GM23248 (cell line): ENCODE measurements around the gene TSHZ2. TPM values are rescaled to one million over a fixed set of nuclear protein-coding genes. Genes with fewer than 3 reads are reported as not detected.

Source experiments
- DNase-seq: peaks from one replicate; pipeline ENCODE4 v3.0.0-alpha.2; 2015
- H2AFZ ChIP-seq: fragments of 200-600 bp; sonication (generic); 2 replicates; pipeline ENCODE4 v1.6.1; 2016; ENCODE audit warnings: antibody characterized with exemption
- H3F3A ChIP-seq: fragments of 200-600 bp; sonication (generic); 2 replicates; pipeline ENCODE4 v1.6.1; 2016; ENCODE audit warnings: mild to moderate bottlenecking, antibody characterized with exemption, mixed run types; ENCODE audit not compliant: insufficient read depth
- H3K27ac ChIP-seq: fragments of 200-600 bp; sonication (generic); 2 replicates; pipeline ENCODE4 v1.5.1; 2016; ENCODE audit warnings: mild to moderate bottlenecking
- H3K27me3 ChIP-seq: fragments of 200-600 bp; sonication (generic); replicated peaks from 2 replicates; pipeline ENCODE4 v1.6.1; 2016; ENCODE audit warnings: mild to moderate bottlenecking; ENCODE audit not compliant: insufficient read depth
- H3K36me3 ChIP-seq: fragments of 200-600 bp; sonication (generic); 2 replicates; pipeline ENCODE4 v1.6.1; 2016; ENCODE audit warnings: low read depth, mild to moderate bottlenecking
- H3K4me1 ChIP-seq: fragments of 200-600 bp; sonication (generic); 2 replicates; pipeline ENCODE4 v1.6.1; 2016; ENCODE audit warnings: mild to moderate bottlenecking; ENCODE audit not compliant: insufficient read depth
- H3K4me2 ChIP-seq: fragments of 200-600 bp; sonication (generic); one replicate; pipeline ENCODE4 v1.6.1; 2016; ENCODE audit warnings: mild to moderate bottlenecking; ENCODE audit not compliant: unreplicated experiment
- H3K4me3 ChIP-seq: fragments of 200-600 bp; sonication (generic); 2 replicates; pipeline ENCODE4 v1.5.1; 2016; ENCODE audit warnings: mild to moderate bottlenecking
- H3K79me2 ChIP-seq: fragments of 200-600 bp; sonication (generic); 2 replicates; pipeline ENCODE4 v1.6.1; 2016; ENCODE audit warnings: mild to moderate bottlenecking; ENCODE audit not compliant: insufficient read depth
- H3K9ac ChIP-seq: fragments of 200-600 bp; sonication (generic); 2 replicates; pipeline ENCODE4 v1.6.1; 2016; ENCODE audit warnings: mild to moderate bottlenecking
- H3K9me2 ChIP-seq: fragments of 200-600 bp; sonication (generic); 2 replicates; pipeline ENCODE4 v1.6.1; 2016; ENCODE audit warnings: mixed run types, mild to moderate bottlenecking, moderate library complexity; ENCODE audit not compliant: insufficient read depth
- H3K9me3 ChIP-seq: fragments of 200-600 bp; sonication (generic); one replicate; pipeline ENCODE4 v1.6.1; 2017; ENCODE audit warnings: low read depth
- H4K20me1 ChIP-seq: fragments of 200-600 bp; sonication (generic); 2 replicates; pipeline ENCODE4 v1.6.0; 2016; ENCODE audit not compliant: insufficient read depth
- EZH2 ChIP-seq: fragments of 200-600 bp; sonication (generic); IDR thresholded peaks from 2 replicates; pipeline ENCODE4 v1.6.1; 2018; ENCODE audit warnings: antibody characterized with exemption, mild to moderate bottlenecking; ENCODE audit not compliant: insufficient read depth, poor library complexity, severe bottlenecking
- EZH2phosphoT487 ChIP-seq: fragments of 200-600 bp; sonication (generic); IDR thresholded peaks from 2 replicates; pipeline ENCODE4 v1.6.1; 2018; ENCODE audit warnings: antibody characterized with exemption, moderate library complexity, mild to moderate bottlenecking, low read depth; ENCODE audit not compliant: insufficient read depth
- WGBS, 2 experiments: methylation state at CpG; one replicate each; pipeline ENCODE4 v1.1.6; 2015 to 2017; ENCODE audit warnings: low lambda C conversion rate in 2 of 2, low coverage in 1 of 2; ENCODE audit errors: missing lambda C conversion rate in 2 of 2; 5-methylcytosine and 5-hydroxymethylcytosine counted together
- in situ Hi-C: fragments of 300-500 bp; cut with MboI; formaldehyde crosslinking; loops from 2 replicates; pipeline ENCODE4 v1.15.0; 2020
- polyA plus RNA-seq: library from polyadenylated mRNA; unstranded; fragments of >200 nt; fragmentation: Nextera tagmentation; extraction: Ambion mirVana; gene quantifications from 2 replicates; pipeline ENCODE4 v1.2.1, GENCODE V29; 2016
- total RNA-seq: library from RNA; depleted of rRNA; stranded (reverse); fragments of >200 nt; shearing (Covaris generic); gene quantifications from 2 replicates; pipeline ENCODE4 v1.2.3, GENCODE V29; 2014

TSHZ2 gene
- total and polyA plus RNA-seq, 2 experiments from 2014 or later: 4.5 to 13.4 TPM

DNA sequence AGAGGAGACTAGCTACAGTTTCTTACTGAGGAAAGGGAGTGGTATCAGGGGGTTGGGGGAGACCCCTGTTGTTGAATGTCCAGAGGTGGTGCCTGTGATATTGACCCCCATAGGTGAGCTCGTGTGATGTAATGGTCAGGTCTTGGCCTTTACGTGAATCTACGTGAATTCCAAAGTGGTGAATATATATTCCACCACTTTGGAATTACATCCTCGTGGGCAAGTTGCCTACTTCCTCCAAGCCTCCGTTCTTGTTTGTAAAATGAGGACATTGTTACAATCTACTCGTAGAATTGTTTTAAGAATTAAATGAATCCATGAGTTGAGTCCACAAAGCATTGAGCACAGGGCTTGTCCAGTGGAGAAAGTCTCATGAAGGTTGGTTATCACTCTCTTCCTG lies 47.3 kb downstream of the TSHZ2 start:
- no peaks in the 10 kb centered on the region for H3K9me3 ChIP-seq
- WGBS, 2 experiments: 76 to 83% methylated on average over 6 of the region's 6 CpGs
- no peaks in the 10 kb centered on the region for H3K27me3 ChIP-seq
- in situ Hi-C loops: no loop called here
- peaks cover 9% of the 10 kb centered on the region; the same call in 1 of the 2 replicates for H3K79me2 ChIP-seq
- H3K4me1 ChIP-seq: peaks cover 21% of the 10 kb centered on the region
- TF ChIP-seq EZH2phosphoT487: no peak
- H3K9me2 ChIP-seq: no peaks in the 10 kb centered on the region
- peaks cover 15% of the 10 kb centered on the region for H3F3A ChIP-seq
- H3K4me3 ChIP-seq: no peak overlapping the region
- no peaks in the 10 kb centered on the region for H3K36me3 ChIP-seq
- no peak overlapping the region for H3K27ac ChIP-seq
- no peaks in the 10 kb centered on the region for H4K20me1 ChIP-seq
- no peak overlapping the region for H3K9ac ChIP-seq
- no peak for DNase-seq
- no peak overlapping the region for H2AFZ ChIP-seq
- no peak overlapping the region for H3K4me2 ChIP-seq

DNA sequence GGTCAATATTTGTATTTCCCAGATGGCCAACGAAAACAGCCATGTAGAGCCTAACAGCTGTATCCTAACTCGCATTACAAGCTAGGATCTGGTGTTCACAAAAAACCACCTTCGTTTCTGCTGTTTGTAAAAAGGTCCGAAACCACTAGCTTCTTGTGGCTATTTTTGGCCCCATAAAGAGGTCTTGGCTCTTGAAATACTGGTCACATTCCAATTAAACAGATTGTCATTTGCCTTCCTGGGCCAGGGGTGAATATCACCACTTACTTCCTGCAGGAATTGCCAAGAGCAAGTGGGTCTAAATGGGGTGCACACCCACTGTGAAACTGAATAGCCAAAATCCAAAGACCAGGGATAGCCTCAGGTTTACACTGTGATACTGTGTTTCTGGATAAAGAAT lies 48.2 kb downstream of the TSHZ2 start:
- Histone ChIP-seq H3K9me3 (no peaks in the 10 kb centered on the region), H3K4me3 (no peak overlapping the region), H3K4me2 (no peak overlapping the region), H2AFZ (no peak overlapping the region), H3K36me3 (no peaks in the 10 kb centered on the region), H3K27ac (no peak overlapping the region), H3K79me2 (peaks cover 9% of the 10 kb centered on the region; the same call in 1 of the 2 replicates), H3F3A (peaks cover 18% of the 10 kb centered on the region), H3K9me2 (no peaks in the 10 kb centered on the region), H3K27me3 (no peaks in the 10 kb centered on the region), H3K9ac (no peak overlapping the region), H3K4me1 (peaks cover 21% of the 10 kb centered on the region), H4K20me1 (no peaks in the 10 kb centered on the region)
- TF ChIP-seq EZH2: no peak
- TF ChIP-seq EZH2phosphoT487: no peak
- in situ Hi-C loops: no loop called here
- DNase-seq: no peak
- 76% methylated on average over 4 of the region's 4 CpGs for WGBS, 2 experiments

DNA sequence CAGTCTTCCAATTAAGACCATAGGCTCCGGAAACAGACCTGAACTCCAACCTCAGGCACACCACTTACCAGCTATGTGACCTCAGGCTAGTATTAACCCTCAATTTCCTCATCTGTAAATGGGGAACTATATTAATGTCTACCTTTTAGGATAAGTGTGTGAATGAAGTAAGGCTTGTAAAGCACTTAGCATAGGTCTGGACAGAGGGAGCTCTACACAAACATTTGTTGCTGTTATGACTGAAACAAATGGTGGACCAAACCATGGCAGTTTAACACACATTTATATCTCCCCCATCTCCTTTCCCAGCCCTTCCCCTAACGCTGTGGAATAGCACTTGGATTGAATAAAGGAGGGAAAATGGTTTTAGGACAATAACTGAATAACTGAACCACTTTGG lies 48.7 kb downstream of the TSHZ2 start:
- TF ChIP-seq EZH2: no peak
- Histone ChIP-seq H3K9me3 (no peaks in the 10 kb centered on the region), H3K79me2 (peaks cover 9% of the 10 kb centered on the region; the same call in 1 of the 2 replicates), H3K4me1 (peaks cover 21% of the 10 kb centered on the region), H2AFZ (no peak overlapping the region), H3K4me3 (no peak overlapping the region), H3K27me3 (no peaks in the 10 kb centered on the region), H3F3A (peaks cover 18% of the 10 kb centered on the region), H3K4me2 (no peak overlapping the region), H3K27ac (no peak overlapping the region), H3K9me2 (no peaks in the 10 kb centered on the region), H3K36me3 (no peaks in the 10 kb centered on the region), H3K9ac (no peak overlapping the region), H4K20me1 (no peaks in the 10 kb centered on the region)
- WGBS, 2 experiments: 89 to 90% methylated on average over 2 of the region's 2 CpGs
- in situ Hi-C loops: no loop called here
- DNase-seq: no peak

DNA sequence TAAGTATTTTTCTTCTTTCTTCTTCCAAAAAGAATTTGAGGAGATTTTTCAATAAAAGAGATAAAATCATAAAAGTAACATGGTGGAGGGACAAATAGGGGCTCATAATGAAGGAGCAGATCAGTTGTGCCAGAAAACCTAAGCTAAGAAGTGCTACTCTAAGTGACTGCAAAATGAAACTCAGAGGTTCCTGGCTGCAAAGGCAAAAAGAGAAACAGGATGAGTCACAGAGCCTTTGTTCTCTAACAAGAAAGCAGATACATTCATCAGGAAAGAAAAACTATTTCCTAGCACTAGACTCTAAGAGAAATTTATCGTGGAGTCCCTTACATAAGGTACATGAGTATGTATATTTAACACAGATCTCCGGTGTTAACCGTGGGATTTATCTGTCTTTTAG lies 49.8 kb downstream of the TSHZ2 start:
- H4K20me1 ChIP-seq: no peaks in the 10 kb centered on the region
- no peaks in the 10 kb centered on the region for H3K9me3 ChIP-seq
- no peaks in the 10 kb centered on the region for H3K27me3 ChIP-seq
- peaks cover 9% of the 10 kb centered on the region; the same call in 1 of the 2 replicates for H3K79me2 ChIP-seq
- no peak overlapping the region for H3K4me2 ChIP-seq
- no peak for TF ChIP-seq EZH2
- no peak for TF ChIP-seq EZH2phosphoT487
- no peaks in the 10 kb centered on the region for H3K36me3 ChIP-seq
- H3K4me3 ChIP-seq: no peak overlapping the region
- H3K27ac ChIP-seq: no peak overlapping the region
- H3K4me1 ChIP-seq: peaks cover 21% of the 10 kb centered on the region
- no peak overlapping the region for H3K9ac ChIP-seq
- in situ Hi-C loops: no loop called here
- H2AFZ ChIP-seq: no peak overlapping the region
- H3F3A ChIP-seq: peaks cover 18% of the 10 kb centered on the region
- no peaks in the 10 kb centered on the region for H3K9me2 ChIP-seq
- 73 to 78% methylated on average over 3 of the region's 3 CpGs for WGBS, 2 experiments
- peak; percentile 70 for DNase-seq
